ENCODE data around the gene LIMS3.
"Not testable (repeated sequence)": the region's sequence is repeated elsewhere in the genome, so short reads cannot be mapped to it uniquely, and the experiment has no call there.

GRCh38 chr2:109929222-109929621 lies 30.7 kb downstream of the LIMS3 start:
- TF ChIP-seq, protein P1, sequence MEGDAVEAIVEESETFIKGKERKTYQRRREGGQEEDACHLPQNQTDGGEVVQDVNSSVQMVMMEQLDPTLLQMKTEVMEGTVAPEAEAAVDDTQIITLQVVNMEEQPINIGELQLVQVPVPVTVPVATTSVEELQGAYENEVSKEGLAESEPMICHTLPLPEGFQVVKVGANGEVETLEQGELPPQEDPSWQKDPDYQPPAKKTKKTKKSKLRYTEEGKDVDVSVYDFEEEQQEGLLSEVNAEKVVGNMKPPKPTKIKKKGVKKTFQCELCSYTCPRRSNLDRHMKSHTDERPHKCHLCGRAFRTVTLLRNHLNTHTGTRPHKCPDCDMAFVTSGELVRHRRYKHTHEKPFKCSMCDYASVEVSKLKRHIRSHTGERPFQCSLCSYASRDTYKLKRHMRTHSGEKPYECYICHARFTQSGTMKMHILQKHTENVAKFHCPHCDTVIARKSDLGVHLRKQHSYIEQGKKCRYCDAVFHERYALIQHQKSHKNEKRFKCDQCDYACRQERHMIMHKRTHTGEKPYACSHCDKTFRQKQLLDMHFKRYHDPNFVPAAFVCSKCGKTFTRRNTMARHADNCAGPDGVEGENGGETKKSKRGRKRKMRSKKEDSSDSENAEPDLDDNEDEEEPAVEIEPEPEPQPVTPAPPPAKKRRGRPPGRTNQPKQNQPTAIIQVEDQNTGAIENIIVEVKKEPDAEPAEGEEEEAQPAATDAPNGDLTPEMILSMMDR (IDR thresholded peaks at IDR 0.05), result not testable (repeated sequence)
- not testable (repeated sequence) for TF ChIP-seq POLR2A (IDR thresholded peaks at IDR 0.05); POLR2AphosphoS5 (IDR thresholded peaks at IDR 0.05); EP300 (IDR thresholded peaks at IDR 0.05; ENCODE audit: low read depth)
